IMR-90 (cell line): Measurements from ENCODE around the gene SP3. TPM values are rescaled to one million over a fixed set of nuclear protein-coding genes. Genes with fewer than 3 reads are reported as not detected.

Source experiments
- ATAC-seq: fragments of 200-7000 bp; cut with Tn5 transposase; 2 replicates; pipeline ENCODE4 v1.9.1; 2020; ENCODE audit warnings: low read depth, mild to moderate bottlenecking, moderate library complexity
- BruUV-seq: library from RNA; stranded (reverse); fragments of 400-500 nt; replicated peaks from 2 replicates; lab custom pipeline; 2021; lab: Mats Ljungman, UMichigan
- CTCF ChIA-PET: fragments of 300-600 bp; formaldehyde crosslinking; extraction: SDS; loops from one replicate; lab custom pipeline; 2021; ENCODE audit warnings: antibody characterized with exemption; lab: Yijun Ruan, JAX
- POLR2A ChIA-PET: fragments of 300-600 bp; sonication (Branson Sonifier 250); formaldehyde crosslinking; loops from one replicate; lab custom pipeline; 2022; ENCODE audit warnings: antibody characterized with exemption; ENCODE audit not compliant: unreplicated experiment; lab: Charles Lee
- DNase-seq: peaks from one replicate; pipeline ENCODE4 v3.0.0; 2013
- H2AFZ ChIP-seq: replicated peaks from 2 replicates; pipeline ENCODE3; 2013; ENCODE audit warnings: low read length, mild to moderate bottlenecking; ENCODE audit not compliant: poor library complexity
- H2AK5ac ChIP-seq: 2 replicates; pipeline ENCODE4 v1.6.1; 2013; ENCODE audit warnings: low read depth, low read length, inconsistent platforms
- H2AK9ac ChIP-seq: replicated peaks from 2 replicates; pipeline ENCODE3; 2013; ENCODE audit warnings: mild to moderate bottlenecking, low read depth, low read length, moderate library complexity; ENCODE audit not compliant: poor library complexity
- H2BK120ac ChIP-seq: 2 replicates; pipeline ENCODE4 v1.6.1; 2013; ENCODE audit warnings: low read depth, low read length, inconsistent platforms
- H2BK15ac ChIP-seq: 3 replicates; pipeline ENCODE4 v1.6.1; 2013; ENCODE audit warnings: low read depth, low read length, inconsistent platforms
- H2BK20ac ChIP-seq: 2 replicates; pipeline ENCODE4 v1.6.1; 2013; ENCODE audit warnings: low read depth, mild to moderate bottlenecking, inconsistent platforms, low read length, moderate library complexity
- H2BK5ac ChIP-seq: 2 replicates; pipeline ENCODE4 v1.6.1; 2013; ENCODE audit warnings: mild to moderate bottlenecking, low read depth, low read length, inconsistent platforms; ENCODE audit not compliant: poor library complexity, severe bottlenecking
- H3K14ac ChIP-seq: replicated peaks from 2 replicates; pipeline ENCODE4 v1.6.1; 2013; ENCODE audit warnings: low read depth, low read length, inconsistent platforms
- H3K18ac ChIP-seq: 2 replicates; pipeline ENCODE4 v1.6.1; 2013; ENCODE audit warnings: low read depth, low read length, control low read depth
- H3K23ac ChIP-seq: 2 replicates; pipeline ENCODE4 v1.6.1; 2013; ENCODE audit warnings: low read depth, low read length, inconsistent platforms
- H3K27ac ChIP-seq: 2 replicates; pipeline ENCODE4 v1.5.1; 2013; ENCODE audit warnings: mild to moderate bottlenecking, control low read depth, low read length; ENCODE audit not compliant: insufficient read depth
- H3K27me3 ChIP-seq: 2 replicates; pipeline ENCODE4 v1.6.1; 2013; ENCODE audit warnings: low read length; ENCODE audit not compliant: control insufficient read depth, insufficient read depth
- H3K36me3 ChIP-seq: 2 replicates; pipeline ENCODE4 v1.6.1; 2013; ENCODE audit warnings: low read length, mixed read lengths; ENCODE audit not compliant: control insufficient read depth, insufficient read depth
- H3K4ac ChIP-seq: 2 replicates; pipeline ENCODE4 v1.6.1; 2013; ENCODE audit warnings: low read depth, low read length, inconsistent platforms
- H3K4me1 ChIP-seq: 2 replicates; pipeline ENCODE4 v1.6.1; 2013; ENCODE audit warnings: low read length, mixed read lengths; ENCODE audit not compliant: control insufficient read depth, insufficient read depth
- H3K4me2 ChIP-seq: 2 replicates; pipeline ENCODE4 v1.6.1; 2013; ENCODE audit warnings: low read depth, mild to moderate bottlenecking, control low read depth, low read length, moderate library complexity
- H3K4me3 ChIP-seq: 2 replicates; pipeline ENCODE4 v1.5.1; 2013; ENCODE audit warnings: low read depth, mild to moderate bottlenecking, control low read depth, low read length, moderate library complexity; ENCODE audit not compliant: insufficient read depth
- H3K56ac ChIP-seq: 2 replicates; pipeline ENCODE4 v1.6.1; 2013; ENCODE audit warnings: low read length, inconsistent platforms; ENCODE audit not compliant: insufficient read depth; ENCODE audit errors: extremely low read depth
- H3K79me1 ChIP-seq, 2 experiments: 2 replicates each; pipeline ENCODE4 v1.6.1; 2013; ENCODE audit warnings: low read length in 2 of 2, inconsistent platforms in 1 of 2, low read depth in 1 of 2
- H3K9ac ChIP-seq: 2 replicates; pipeline ENCODE4 v1.6.1; 2013; ENCODE audit warnings: low read depth, low read length, control low read depth
- H3K9me1 ChIP-seq: 2 replicates; pipeline ENCODE4 v1.6.1; 2013; ENCODE audit warnings: low read length, inconsistent platforms; ENCODE audit not compliant: insufficient read depth
- H3K9me3 ChIP-seq: 2 replicates; pipeline ENCODE4 v1.6.1; 2013; ENCODE audit warnings: low read length; ENCODE audit not compliant: control insufficient read depth, insufficient read depth
- H4K20me1 ChIP-seq: 2 replicates; pipeline ENCODE4 v1.6.1; 2013; ENCODE audit warnings: low read length, inconsistent platforms; ENCODE audit not compliant: insufficient read depth
- H4K5ac ChIP-seq: 2 replicates; pipeline ENCODE4 v1.6.1; 2013; ENCODE audit warnings: mild to moderate bottlenecking, low read depth, low read length, control low read depth
- H4K8ac ChIP-seq, 2 experiments: 2 replicates each; pipeline ENCODE4 v1.6.1; 2013; ENCODE audit warnings: low read depth in 2 of 2, low read length in 2 of 2, control low read depth in 1 of 2, inconsistent platforms in 1 of 2
- H4K91ac ChIP-seq: 2 replicates; pipeline ENCODE4 v1.6.1; 2013; ENCODE audit warnings: low read depth, low read length, inconsistent platforms; ENCODE audit not compliant: insufficient read depth
- BHLHE40 ChIP-seq: fragments of 150-350 bp; IDR thresholded peaks from 2 replicates; pipeline ENCODE4 v1.6.1; 2016; ENCODE audit warnings: mild to moderate bottlenecking, low read depth, low read length
- CEBPB ChIP-seq: IDR thresholded peaks from 2 replicates; pipeline ENCODE4 v1.6.1; 2012; ENCODE audit warnings: low read depth, low read length, improper control_type of control experiment
- CHD1 ChIP-seq: IDR thresholded peaks from 2 replicates; pipeline ENCODE4 v1.6.1; 2012; ENCODE audit warnings: low read depth, low read length, improper control_type of control experiment
- CTCF ChIP-seq: conservative IDR thresholded peaks from 2 replicates; pipeline ENCODE4 v1.5.1; 2012; ENCODE audit warnings: mild to moderate bottlenecking, low read depth, low read length, improper control_type of control experiment
- ELK1 ChIP-seq: fragments of 150-350 bp; IDR thresholded peaks from 2 replicates; pipeline ENCODE4 v1.6.1; 2016; ENCODE audit warnings: low read depth, mild to moderate bottlenecking, low read length, moderate library complexity, borderline replicate concordance
- FOS ChIP-seq: fragments of 150-350 bp; IDR thresholded peaks from 2 replicates; pipeline ENCODE4 v1.6.1; 2016; ENCODE audit warnings: low read depth, low read length
- MAFK ChIP-seq: IDR thresholded peaks from 2 replicates; pipeline ENCODE4 v1.6.1; 2012; ENCODE audit warnings: low read depth, low read length, improper control_type of control experiment
- MAZ ChIP-seq: IDR thresholded peaks from 2 replicates; pipeline ENCODE4 v1.6.1; 2012; ENCODE audit warnings: low read depth, mild to moderate bottlenecking, low read length, improper control_type of control experiment, moderate library complexity, borderline replicate concordance
- MXI1 ChIP-seq: IDR thresholded peaks from 2 replicates; pipeline ENCODE4 v1.6.1; 2012; ENCODE audit warnings: low read depth, mild to moderate bottlenecking, low read length, moderate library complexity, borderline replicate concordance
- NFE2L2 ChIP-seq: fragments of 150-350 bp; IDR thresholded peaks from 2 replicates; pipeline ENCODE4 v1.6.1; 2016; ENCODE audit warnings: low read depth, mild to moderate bottlenecking, low read length
- POLR2A ChIP-seq: IDR thresholded peaks from 2 replicates; pipeline ENCODE4 v1.6.1; 2012; ENCODE audit warnings: mild to moderate bottlenecking, low read depth, low read length
- RAD21 ChIP-seq: IDR thresholded peaks from 2 replicates; pipeline ENCODE4 v1.6.1; 2012; ENCODE audit warnings: low read length, improper control_type of control experiment
- RCOR1 ChIP-seq: IDR thresholded peaks from 2 replicates; pipeline ENCODE4 v1.6.1; 2012; ENCODE audit warnings: mild to moderate bottlenecking, low read length, improper control_type of control experiment; ENCODE audit not compliant: insufficient replicate concordance
- RFX5 ChIP-seq: IDR thresholded peaks from 2 replicates; pipeline ENCODE4 v1.8.0; 2012; ENCODE audit warnings: low read depth, mild to moderate bottlenecking, low read length, moderate library complexity
- SMC3 ChIP-seq: fragments of 150-350 bp; IDR thresholded peaks from 2 replicates; pipeline ENCODE4 v1.6.1; 2016; ENCODE audit warnings: low read depth, mild to moderate bottlenecking, antibody characterized with exemption, low read length, moderate library complexity
- USF2 ChIP-seq: fragments of 150-350 bp; IDR thresholded peaks from 2 replicates; pipeline ENCODE4 v1.6.1; 2017; ENCODE audit warnings: mild to moderate bottlenecking, antibody characterized with exemption, low read length, low read depth
- WGBS, 2 experiments: methylation state at CpG; one replicate each; pipeline versions ENCODE4 v1.1.5 to v1.1.7; 2013; ENCODE audit warnings: missing lambda C conversion rate in 2 of 2; ENCODE audit not compliant: insufficient read length in 1 of 2; ENCODE audit errors: extremely low coverage in 2 of 2; 5-methylcytosine and 5-hydroxymethylcytosine counted together
- dilution Hi-C: fragments of 300-500 bp; cut with HindIII; formaldehyde crosslinking; loops from one replicate; pipeline ENCODE4 v1.14.3; 2018; ENCODE audit warnings: low sequenced_read_pairs; ENCODE audit not compliant: unreplicated experiment
- in situ Hi-C: fragments of 300-500 bp; cut with MboI; formaldehyde crosslinking; loops from 3 replicates; pipeline ENCODE4 v1.14.3; 2019; ENCODE audit warnings: low sequenced_read_pairs, inconsistent platforms, mixed read lengths
- intact Hi-C: fragments of 100-400 bp; cut with micrococcal nuclease; formaldehyde crosslinking; loops from 2 replicates; pipeline ENCODE4 v1.10.0; 2022
- polyA plus RNA-seq, 3 experiments: library from polyadenylated mRNA; depleted of rRNA; stranded (reverse); fragments of >200 nt; gene quantifications; 2 replicates each; pipeline ENCODE4 v1.2.3, GENCODE V29; 2012; ENCODE audit warnings: low replicate concordance in 1 of 3
- total RNA-seq: library from RNA; depleted of rRNA; stranded (reverse); fragments of >200 nt; gene quantifications from 2 replicates; pipeline ENCODE4 v1.2.3, GENCODE V29; 2012

The SP3 gene
- total and polyA plus RNA-seq, 2 of the 4 experiments (the other 2 are of a cell fraction) = 26.7 to 136 TPM

GRCh38 chr2:173941567-173941966 lies 23.6 kb downstream of the SP3 start:
- intact Hi-C loops = loop anchor here (10.0 kb wide), 1 partner anchor 287 kb away; no protein-coding TSS in a partner anchor
- dilution Hi-C loops = no loop called here
- no CpG with 5 or more reads among the region's 1 CpG for WGBS, 2 experiments

More at GRCh38 chr2:173941567-173941966, 23.6 kb downstream of the SP3 start:
- no TSS peak for BruUV-seq
- no peak overlapping the region for H2AK9ac ChIP-seq
- peaks cover 83% of the 10 kb centered on the region for H4K20me1 ChIP-seq
- no peak overlapping the region for H2AFZ ChIP-seq
- no peak overlapping the region for H2BK15ac ChIP-seq
- ChIA-PET POLR2A (no interaction called here), CTCF (no interaction called here)
- ATAC-seq = no peak
- H3K56ac ChIP-seq = no peak overlapping the region
- H3K36me3 ChIP-seq = peaks cover 5% of the 10 kb centered on the region; the same call in 1 of the 2 replicates
- no peak overlapping the region for H3K23ac ChIP-seq
- in situ Hi-C loops = no loop called here
- H2AK5ac ChIP-seq = no peak overlapping the region
- no peak overlapping the region for H4K5ac ChIP-seq
- no peaks in the 10 kb centered on the region for H3K9me3 ChIP-seq
- no peak overlapping the region for H2BK20ac ChIP-seq
- no peak overlapping the region for H3K18ac ChIP-seq
- no peak overlapping the region for H3K4me3 ChIP-seq
- no peak overlapping the region for H4K8ac ChIP-seq
- H3K27me3 ChIP-seq = no peaks in the 10 kb centered on the region
- no peak for TF ChIP-seq NFE2L2
- no peak for TF ChIP-seq POLR2A
- TF ChIP-seq USF2 = no peak
- no peak for TF ChIP-seq FOS
- TF ChIP-seq BHLHE40 = no peak
- TF ChIP-seq SMC3 = no peak
- TF ChIP-seq MAZ = no peak
- TF ChIP-seq MAFK = no peak
- no peak for TF ChIP-seq CHD1
- TF ChIP-seq RCOR1 = no peak
- no peak for TF ChIP-seq RAD21
- no peak for TF ChIP-seq RFX5
- TF ChIP-seq ELK1 = no peak
- TF ChIP-seq MXI1 = no peak
- TF ChIP-seq CEBPB = no peak
- no peak for TF ChIP-seq CTCF
- H3K4ac ChIP-seq = no peak overlapping the region
- peaks cover 10% of the 10 kb centered on the region; the same call in 1 of the 2 replicates for H3K9me1 ChIP-seq
- no peak overlapping the region for H3K4me2 ChIP-seq
- no peak overlapping the region for H2BK5ac ChIP-seq
- no peak overlapping the region for H3K27ac ChIP-seq
- peaks cover 4% of the 10 kb centered on the region for H3K4me1 ChIP-seq
- no peak overlapping the region for H2BK120ac ChIP-seq
- no peak overlapping the region for H3K9ac ChIP-seq
- peaks cover 9 to 63% of the 10 kb centered on the region in 2 experiments for H3K79me1 ChIP-seq
- H3K14ac ChIP-seq = no peak overlapping the region
- H4K91ac ChIP-seq = no peak overlapping the region
- DNase-seq = no peak
